Fibroblast of lung (primary cell): ENCODE data around the gene LYZL4.

ENCODE experiments used
- CTCF ChIP-seq, 2 donors: IDR thresholded peaks in 1 of 2; conservative IDR thresholded peaks in 1 of 2; 1 replicate in 1 of 2; 2 replicates in 1 of 2; pipeline ENCODE4 v1.5.1; 2011 to 2012; ENCODE audit warnings: low read length in 2 of 2, control low read depth in 1 of 2, inconsistent platforms in 1 of 2, low read depth in 1 of 2, mild to moderate bottlenecking in 1 of 2
- EZH2 ChIP-seq: IDR thresholded peaks from 2 replicates; pipeline ENCODE4 v1.5.1; 2012; ENCODE audit warnings: low read length, control low read depth, mild to moderate bottlenecking; ENCODE audit errors: missing control alignments

- no peak for TF ChIP-seq CTCF (conservative IDR thresholded peaks at IDR 0.05 in 1 of 2, IDR thresholded peaks at IDR 0.05 in 1 of 2; ENCODE audit: low read depth in 1 of 2, low read length in 2 of 2)
- TF ChIP-seq EZH2 = no peak
These were observed 11.7 kb upstream of the LYZL4 start for GRCh38 chr3:42421818-42422796.
